HG03460 (cell line): Measurements from ENCODE around the gene RGL4.

Source experiments
- ATAC-seq: cut with Tn5 transposase; IDR thresholded peaks from one replicate; pipeline ENCODE4 v1.9.1; 2021; ENCODE audit not compliant: unreplicated experiment

The RGL4 gene

GRCh38 chr22:23697031-23697970, 6.5 kb downstream of the RGL4 start:
- ATAC-seq: no peak

- no peak for ATAC-seq
Observed at GRCh38 chr22:23698094-23698493, 7.3 kb downstream of the RGL4 start.

- ATAC-seq: no peak
Observed at GRCh38 chr22:23698673-23699235, 7.9 kb downstream of the RGL4 start.

DNA sequence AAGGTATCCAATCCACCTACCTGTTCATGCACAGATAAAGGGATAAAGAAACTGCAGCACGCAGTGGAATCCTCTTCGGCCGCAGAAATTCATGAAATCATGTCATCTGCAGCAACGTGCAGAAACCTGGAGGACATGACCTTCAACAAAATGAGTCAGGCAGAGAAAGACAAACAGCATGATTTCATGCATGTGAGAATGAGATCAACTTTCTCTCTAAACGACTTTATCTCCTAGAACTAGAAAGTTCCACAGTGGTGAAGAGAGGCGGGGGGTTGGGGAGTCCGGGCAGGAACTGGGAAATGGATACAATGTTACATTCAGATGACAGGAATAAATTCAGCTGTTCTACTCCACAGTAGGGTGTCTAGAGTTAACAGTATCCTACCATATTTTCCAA, 9.9 kb downstream of the RGL4 start:
- no peak for ATAC-seq

- ATAC-seq: no peak
Observed at GRCh38 chr22:23704062-23704461, 13.2 kb downstream of the RGL4 start.

- no peak for ATAC-seq
Observed at GRCh38 chr22:23704829-23705228, 14.0 kb downstream of the RGL4 start.

- no peak for ATAC-seq
Observed at GRCh38 chr22:23705358-23705757, 14.5 kb downstream of the RGL4 start.

DNA sequence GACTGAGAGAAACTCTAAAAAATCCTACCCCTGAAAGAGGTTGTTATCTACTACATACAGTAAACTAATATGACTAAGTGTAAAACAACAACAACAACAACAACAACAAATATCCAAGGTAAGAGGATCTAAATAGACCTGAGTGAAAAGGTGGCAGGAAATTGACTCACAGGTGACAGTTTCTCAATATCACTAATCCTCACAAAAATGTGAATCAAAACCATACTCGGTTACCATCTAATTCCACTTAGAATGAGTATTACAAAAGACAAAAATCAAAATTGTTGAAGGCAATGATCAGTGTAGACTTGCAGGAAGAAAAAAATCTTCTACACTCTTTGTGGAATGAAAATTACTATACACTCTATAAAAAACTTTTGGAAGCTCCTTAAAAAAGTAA, 17.5 kb downstream of the RGL4 start:
- no peak for ATAC-seq

- no peak for ATAC-seq
Observed at GRCh38 chr22:23709107-23709506, 18.3 kb downstream of the RGL4 start.

DNA sequence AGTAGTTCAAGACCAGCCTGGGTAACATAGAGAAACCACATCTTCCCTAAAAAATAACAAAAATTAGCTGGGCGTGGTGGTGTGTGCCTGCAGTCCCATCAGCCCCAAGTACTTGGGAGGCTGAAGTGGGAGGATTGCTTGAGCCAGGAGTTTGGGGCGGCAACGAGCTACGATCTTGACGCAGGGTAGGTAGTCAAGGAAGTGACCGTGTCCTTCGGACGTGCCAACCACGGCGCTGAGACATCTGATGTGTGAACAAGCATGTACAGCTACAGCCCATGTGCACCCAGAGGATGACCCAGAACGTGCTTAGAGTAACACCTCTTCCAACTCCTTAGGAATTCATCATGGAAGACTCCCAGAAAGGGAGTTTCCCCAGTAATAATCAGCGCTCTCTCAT, 21.4 kb downstream of the RGL4 start:
- no peak for ATAC-seq

DNA sequence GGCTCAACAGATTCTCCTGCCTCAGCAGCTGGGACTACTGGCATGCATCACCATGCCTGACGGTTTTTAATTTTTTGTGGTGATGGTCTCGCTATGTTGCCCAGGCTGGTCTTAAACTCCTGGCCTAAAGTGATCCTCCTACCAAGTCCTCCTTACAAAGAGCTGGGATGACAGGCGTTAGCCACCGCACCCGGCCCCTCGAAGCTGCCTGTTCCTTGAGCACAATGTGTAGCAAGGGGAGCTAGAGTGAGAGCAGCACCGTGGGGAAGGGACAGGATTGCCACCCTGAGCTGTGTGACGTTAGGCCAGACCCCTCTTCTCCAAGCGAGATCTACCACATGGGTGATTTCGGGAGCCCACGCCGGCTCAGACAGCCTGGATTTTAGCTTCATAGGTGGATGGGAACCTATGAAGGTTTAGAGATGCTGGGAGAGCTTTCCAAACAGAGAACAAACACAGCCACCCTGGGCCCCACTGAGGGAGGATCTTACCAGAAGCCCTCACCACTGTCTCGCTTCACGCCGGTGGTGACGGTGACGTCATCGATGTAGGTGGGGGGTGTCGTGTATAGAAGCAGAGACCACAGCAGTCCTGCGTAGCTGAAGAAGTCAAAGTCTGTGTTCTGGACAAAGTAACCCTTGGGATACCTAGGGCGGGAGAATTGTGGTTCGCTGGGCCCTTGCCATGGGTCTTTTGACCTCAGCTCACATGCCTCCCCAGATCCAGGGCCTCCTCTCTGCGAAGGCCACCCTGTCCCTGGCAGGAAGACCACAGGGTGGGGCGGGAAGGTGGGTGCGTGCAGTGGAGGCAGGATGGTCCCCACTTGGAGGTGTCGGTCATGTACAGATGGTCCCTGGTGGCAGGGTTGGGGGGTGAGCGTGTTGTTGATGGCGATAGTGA, 23.1 kb downstream of the RGL4 start:
- ATAC-seq: no peak

- no peak for ATAC-seq
Observed at GRCh38 chr22:23714596-23715578, 24.1 kb downstream of the RGL4 start.

DNA sequence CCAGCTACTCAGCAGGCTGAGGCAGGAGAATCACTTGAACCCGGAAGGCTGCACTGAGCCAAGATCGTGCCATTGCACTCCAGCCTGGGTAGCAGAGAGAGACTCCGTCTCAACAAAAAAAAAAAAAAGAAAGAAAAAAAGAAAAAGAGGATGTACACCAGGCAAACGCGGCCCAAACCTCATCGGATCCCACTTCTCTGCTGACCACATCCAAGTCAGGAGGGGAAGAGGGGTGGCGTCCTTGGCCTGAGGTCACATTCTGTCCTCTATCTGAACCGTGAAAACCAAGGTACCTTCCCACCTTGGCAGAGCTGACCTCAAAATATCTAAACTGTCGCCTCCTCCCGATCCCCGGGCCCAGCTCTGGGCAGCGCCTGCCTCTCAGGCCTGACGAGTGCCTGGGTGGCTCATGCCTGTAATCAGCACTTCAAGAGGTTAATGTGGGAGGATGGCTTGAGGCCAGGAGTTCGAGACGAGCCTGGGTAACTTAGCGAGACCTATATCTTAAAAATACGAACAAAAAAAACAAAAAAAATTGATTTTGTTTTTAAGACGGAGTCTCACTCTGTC, 25.1 kb downstream of the RGL4 start:
- ATAC-seq: no peak

DNA sequence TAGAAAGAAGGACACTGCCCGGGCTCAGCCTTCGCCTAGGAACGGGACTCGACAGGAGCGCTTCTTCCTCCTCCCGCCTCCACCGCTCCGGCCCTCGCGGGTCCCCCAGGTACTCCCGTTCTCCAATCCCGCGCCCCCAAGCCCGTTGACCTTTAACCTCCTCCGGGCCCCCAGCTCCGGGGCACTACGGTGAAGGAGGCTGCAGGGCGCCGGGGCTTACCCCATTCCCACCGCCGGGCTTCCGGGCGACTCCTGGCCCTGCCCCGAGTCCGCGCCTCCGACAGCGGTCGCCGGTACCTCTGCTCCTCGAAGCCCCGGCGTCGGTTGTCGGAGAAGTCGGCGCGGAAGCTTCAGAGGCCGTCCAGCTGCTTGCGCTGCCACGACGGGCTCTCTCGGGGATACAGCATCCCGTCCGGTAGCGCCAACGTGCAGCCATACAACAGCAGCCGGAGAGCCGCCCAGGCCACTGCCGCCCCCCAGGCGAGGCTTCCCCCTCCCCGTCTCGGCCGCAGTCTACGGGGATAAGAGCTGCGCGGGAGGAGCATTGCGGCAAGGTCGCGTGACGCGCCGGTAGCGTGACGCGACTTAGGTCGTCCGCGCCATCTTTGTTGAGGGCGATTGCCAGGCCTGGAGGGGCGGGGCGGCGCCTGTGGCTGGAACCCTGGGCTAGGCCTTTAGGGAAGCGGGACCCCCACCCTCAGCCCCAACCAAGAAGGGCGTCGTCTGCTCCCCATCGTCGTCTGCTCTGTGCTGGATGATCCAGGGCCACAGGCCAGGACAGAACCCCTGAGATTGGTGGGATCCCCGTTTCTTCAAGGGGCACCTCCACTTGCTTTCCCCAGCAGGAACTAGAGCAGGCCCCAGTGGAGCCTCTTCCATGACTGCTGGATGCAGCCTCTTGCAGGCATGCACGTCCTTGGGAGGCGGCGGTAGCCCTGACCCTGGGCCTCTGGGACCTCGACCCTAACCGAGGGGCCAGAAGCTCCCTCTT, 26.3 kb downstream of the RGL4 start:
- ATAC-seq: peak; percentile 81

- ATAC-seq: no peak
Observed at GRCh38 chr22:23718371-23719165, 27.8 kb downstream of the RGL4 start.

- no peak for ATAC-seq
Observed at GRCh38 chr22:23720855-23721254, 30.0 kb downstream of the RGL4 start.

DNA sequence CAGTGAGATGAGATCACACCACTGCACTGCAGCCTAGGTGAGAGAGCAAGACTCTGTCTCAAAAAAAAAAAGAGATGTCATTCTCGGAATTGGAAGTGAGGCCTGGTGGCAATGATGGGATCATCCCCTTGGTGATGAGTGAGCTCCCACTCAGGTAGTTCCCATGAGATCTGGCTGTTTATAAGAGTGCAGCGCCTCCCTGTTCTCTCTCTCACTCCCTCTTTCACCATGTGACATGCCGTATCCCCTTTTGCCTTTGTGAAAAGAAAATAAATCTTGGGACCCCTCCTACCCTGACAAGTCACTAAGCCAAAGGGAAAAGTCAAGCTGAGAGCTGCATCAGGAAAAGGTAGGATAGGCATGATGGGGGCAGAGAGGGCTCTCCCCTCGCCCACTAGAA, 31.3 kb downstream of the RGL4 start:
- no peak for ATAC-seq

GRCh38 chr22:23722724-23723123, 31.9 kb downstream of the RGL4 start:
- no peak for ATAC-seq
